ENCODE data around the gene ASPA. TPM values are rescaled to one million over a fixed set of nuclear protein-coding genes. Genes with fewer than 3 reads are reported as not detected.

The ASPA gene
- total RNA-seq, 2 experiments from 2014 or later: not detected

- H3K36me3 ChIP-seq (ENCODE audit: insufficient read depth, low read length): no peaks in the 10 kb centered on the region
- no peaks in the 10 kb centered on the region for H3K79me2 ChIP-seq (ENCODE audit: insufficient read depth, low read depth, low read length)
- intact Hi-C loops (cut with micrococcal nuclease; ENCODE audit: unreplicated experiment): no loop called here
- no peak within 1 kb of the TSS for H3K27ac ChIP-seq (ENCODE audit: low read depth, low read length, poor library complexity, severe bottlenecking)
- no TSS peak for BruUV-seq (replicated peaks)
- H3K9me2 ChIP-seq (ENCODE audit: insufficient read depth, low read length): no peaks in the 10 kb centered on the region
- H2AFZ ChIP-seq (ENCODE audit: low read length): no peak within 1 kb of the TSS
- no peak within 1 kb of the TSS for H3K4me2 ChIP-seq (ENCODE audit: low read length)
- ChIA-PET POLR2A (no interaction called here), CTCF (ENCODE audit: unreplicated experiment) (no interaction called here)
- DNase-seq (ENCODE audit: low spot score): no peak
- H3K4me1 ChIP-seq (ENCODE audit: insufficient read depth, low read length, poor library complexity, severe bottlenecking): no peaks in the 10 kb centered on the region
- TF ChIP-seq CTCF (conservative IDR thresholded peaks at IDR 0.05; ENCODE audit: low read length): no peak
- no peaks in the 10 kb centered on the region for H4K20me1 ChIP-seq (ENCODE audit: insufficient read depth, low read length)
- H3K4me3 ChIP-seq (ENCODE audit: low read depth, low read length, poor library complexity, severe bottlenecking): no peak within 1 kb of the TSS
- no peaks in the 10 kb centered on the region for H3K9me3 ChIP-seq (ENCODE audit: low read length)
Measured at GRCh38 chr17:3471599-3471998, 4.2 kb upstream of the ASPA start, which contains the start of gene SPATA22. Gene SPATA22 (minus strand): TSS chr17:3471819. CDS start chr17:3469325, 2,494 bp downstream.

DNA sequence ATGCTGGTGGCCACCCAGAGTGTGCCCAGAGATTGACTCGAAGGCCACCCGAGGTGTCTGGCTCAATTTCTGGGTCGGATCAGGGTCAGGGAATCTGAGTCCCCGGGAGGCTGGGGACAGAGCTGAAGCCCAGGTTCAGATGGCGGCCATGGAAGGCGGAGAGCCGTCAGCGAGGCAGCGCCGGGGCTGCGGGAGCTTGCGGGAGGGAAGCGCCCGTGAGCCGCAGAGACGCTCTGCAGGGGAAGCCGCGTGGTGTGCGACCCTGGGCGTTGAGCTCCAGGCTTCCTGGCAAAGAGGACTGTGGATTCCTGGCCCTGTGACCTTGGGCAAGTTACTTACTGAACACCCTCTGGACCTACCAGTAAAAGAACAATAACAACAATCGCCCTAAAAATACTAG, 3.7 kb upstream of the ASPA start:
- H3K27ac ChIP-seq (ENCODE audit: low read depth, low read length, poor library complexity, severe bottlenecking): no peak overlapping the region
- intact Hi-C loops (cut with micrococcal nuclease; ENCODE audit: unreplicated experiment): no loop called here
- no peaks in the 10 kb centered on the region for H3K9me3 ChIP-seq (ENCODE audit: low read length)
- BruUV-seq (replicated peaks): no TSS peak
- no peaks in the 10 kb centered on the region for H3K36me3 ChIP-seq (ENCODE audit: insufficient read depth, low read length)
- ChIA-PET CTCF (ENCODE audit: unreplicated experiment) (no interaction called here), POLR2A (no interaction called here)
- no peak overlapping the region for H2AFZ ChIP-seq (ENCODE audit: low read length)
- no peak overlapping the region for H3K4me2 ChIP-seq (ENCODE audit: low read length)
- H3K4me3 ChIP-seq (ENCODE audit: low read depth, low read length, poor library complexity, severe bottlenecking): no peak overlapping the region
- no peak for DNase-seq (ENCODE audit: low spot score)
- H3K9me2 ChIP-seq (ENCODE audit: insufficient read depth, low read length): no peaks in the 10 kb centered on the region
- no peak for TF ChIP-seq CTCF (conservative IDR thresholded peaks at IDR 0.05; ENCODE audit: low read length)
- no peak for TF ChIP-seq EZH2phosphoT487 (IDR thresholded peaks at IDR 0.05; ENCODE audit: borderline replicate concordance, low read depth, low read length)
- no peaks in the 10 kb centered on the region for H3K4me1 ChIP-seq (ENCODE audit: insufficient read depth, low read length, poor library complexity, severe bottlenecking)
- H3K79me2 ChIP-seq (ENCODE audit: insufficient read depth, low read depth, low read length): no peaks in the 10 kb centered on the region
- H4K20me1 ChIP-seq (ENCODE audit: insufficient read depth, low read length): no peaks in the 10 kb centered on the region

DNA sequence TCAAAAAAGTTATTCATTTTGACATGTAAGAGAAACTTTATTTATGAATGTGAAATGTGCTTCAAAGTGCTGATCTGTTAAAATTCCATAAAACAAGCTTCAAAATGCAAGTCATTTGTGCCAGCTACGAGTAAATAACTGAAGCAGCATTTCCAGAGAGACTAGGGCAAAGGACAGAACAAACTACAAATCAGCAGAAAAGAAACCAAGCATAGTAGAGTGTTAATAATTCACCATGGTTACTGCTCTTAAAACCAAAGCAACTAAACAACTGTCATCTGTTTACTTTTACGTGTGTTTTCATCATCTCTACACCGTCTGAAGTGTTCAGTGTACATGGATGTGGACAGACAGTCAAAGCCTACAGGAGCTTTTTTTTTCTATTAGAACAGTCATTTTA, 1.6 kb upstream of the ASPA start:
- Histone ChIP-seq H2AFZ (ENCODE audit: low read length) (no peak overlapping the region), H3K9me2 (ENCODE audit: insufficient read depth, low read length) (no peaks in the 10 kb centered on the region), H3K4me3 (ENCODE audit: low read depth, low read length, poor library complexity, severe bottlenecking) (no peak overlapping the region), H4K20me1 (ENCODE audit: insufficient read depth, low read length) (no peaks in the 10 kb centered on the region), H3K4me2 (ENCODE audit: low read length) (no peak overlapping the region), H3K9me3 (ENCODE audit: low read length) (no peaks in the 10 kb centered on the region), H3K36me3 (ENCODE audit: insufficient read depth, low read length) (no peaks in the 10 kb centered on the region), H3K27ac (ENCODE audit: low read depth, low read length, poor library complexity, severe bottlenecking) (no peak overlapping the region), H3K79me2 (ENCODE audit: insufficient read depth, low read depth, low read length) (no peaks in the 10 kb centered on the region), H3K4me1 (ENCODE audit: insufficient read depth, low read length, poor library complexity, severe bottlenecking) (no peaks in the 10 kb centered on the region)
- TF ChIP-seq CTCF (conservative IDR thresholded peaks at IDR 0.05; ENCODE audit: low read length) (no peak), EZH2phosphoT487 (IDR thresholded peaks at IDR 0.05; ENCODE audit: borderline replicate concordance, low read depth, low read length) (no peak)
- intact Hi-C loops (cut with micrococcal nuclease; ENCODE audit: unreplicated experiment): no loop called here
- ChIA-PET POLR2A (no interaction called here), CTCF (ENCODE audit: unreplicated experiment) (no interaction called here)
- BruUV-seq (replicated peaks): no TSS peak
- DNase-seq (ENCODE audit: low spot score): no peak
